Nephron progenitor cell (in vitro differentiated cells): Measurements from ENCODE around the gene PPP1R3C.

Experiments used
- DNase-seq: peaks from one replicate; pipeline ENCODE4 v3.0.0; 2021
- H3K27ac Mint-ChIP-seq: 2 replicates; pipeline ENCODE4 v1.8.0; 2021; ENCODE audit warnings: mild to moderate bottlenecking, moderate library complexity, mixed read lengths
- H3K27me3 Mint-ChIP-seq: 2 replicates; pipeline ENCODE4 v1.8.0; 2021; ENCODE audit warnings: mild to moderate bottlenecking, low read depth, mixed read lengths; ENCODE audit not compliant: poor library complexity
- H3K36me3 Mint-ChIP-seq: 2 replicates; pipeline ENCODE4 v1.8.0; 2021; ENCODE audit warnings: low read depth, mixed read lengths
- H3K4me1 Mint-ChIP-seq: 2 replicates; pipeline ENCODE4 v1.8.0; 2021; ENCODE audit warnings: mixed read lengths
- H3K4me3 Mint-ChIP-seq: 2 replicates; pipeline ENCODE4 v1.8.0; 2021; ENCODE audit warnings: mild to moderate bottlenecking, moderate library complexity, mixed read lengths
- H3K9me3 Mint-ChIP-seq: 2 replicates; pipeline ENCODE4 v1.8.0; 2021; ENCODE audit warnings: mild to moderate bottlenecking, moderate library complexity, mixed read lengths
- TF ChIP-seq, protein P1 (sequence below): fragments of 200-600 bp; sonication (generic); IDR thresholded peaks from 2 replicates; pipeline ENCODE4 v1.5.0; 2021; ENCODE audit warnings: antibody characterized with exemption

The PPP1R3C gene

DNA sequence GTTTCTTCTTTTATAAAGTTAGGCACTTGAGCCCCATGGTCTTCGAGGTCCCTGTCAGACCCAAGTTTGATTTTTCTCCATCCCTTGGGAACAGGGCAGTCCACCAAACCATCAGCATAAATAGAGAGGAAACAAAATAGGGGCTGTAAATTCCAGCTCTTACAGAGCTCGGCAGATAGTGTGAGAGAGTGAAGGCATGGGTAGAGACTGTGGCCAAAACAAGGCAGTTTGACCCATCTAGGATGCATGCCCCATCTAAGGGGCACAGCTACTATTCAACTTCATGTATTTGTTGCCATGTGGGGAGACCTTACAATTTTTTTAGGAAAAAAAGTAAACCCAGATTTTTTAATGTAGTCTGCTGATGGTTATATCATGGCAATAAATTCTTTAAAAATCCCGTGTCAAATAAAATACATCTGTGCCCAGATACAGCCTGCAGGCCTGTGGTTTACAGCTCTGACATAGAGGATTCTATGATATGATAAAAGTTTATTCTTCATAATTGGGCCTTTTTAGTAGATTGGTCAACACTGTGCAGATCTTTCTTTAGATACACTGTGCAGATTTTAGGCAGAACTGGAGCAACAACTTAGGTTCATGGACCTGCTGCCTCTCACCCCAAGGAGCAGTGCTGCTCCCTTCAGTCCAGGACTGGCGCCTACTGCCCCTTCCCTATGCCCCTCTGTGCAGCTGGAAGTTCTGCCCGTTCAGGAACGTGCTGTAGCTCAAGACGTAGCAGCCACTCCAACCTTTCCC is 5.3 kb downstream of the PPP1R3C start:
- Mint-ChIP-seq H3K4me3 (no peak overlapping the region), H3K36me3 (peaks cover 71% of the 10 kb centered on the region), H3K27me3 (peaks cover 9% of the 10 kb centered on the region), H3K9me3 (peaks cover 44% of the 10 kb centered on the region), H3K4me1 (peaks cover 23% of the 10 kb centered on the region), H3K27ac (no peak overlapping the region)
- TF ChIP-seq, protein P1, sequence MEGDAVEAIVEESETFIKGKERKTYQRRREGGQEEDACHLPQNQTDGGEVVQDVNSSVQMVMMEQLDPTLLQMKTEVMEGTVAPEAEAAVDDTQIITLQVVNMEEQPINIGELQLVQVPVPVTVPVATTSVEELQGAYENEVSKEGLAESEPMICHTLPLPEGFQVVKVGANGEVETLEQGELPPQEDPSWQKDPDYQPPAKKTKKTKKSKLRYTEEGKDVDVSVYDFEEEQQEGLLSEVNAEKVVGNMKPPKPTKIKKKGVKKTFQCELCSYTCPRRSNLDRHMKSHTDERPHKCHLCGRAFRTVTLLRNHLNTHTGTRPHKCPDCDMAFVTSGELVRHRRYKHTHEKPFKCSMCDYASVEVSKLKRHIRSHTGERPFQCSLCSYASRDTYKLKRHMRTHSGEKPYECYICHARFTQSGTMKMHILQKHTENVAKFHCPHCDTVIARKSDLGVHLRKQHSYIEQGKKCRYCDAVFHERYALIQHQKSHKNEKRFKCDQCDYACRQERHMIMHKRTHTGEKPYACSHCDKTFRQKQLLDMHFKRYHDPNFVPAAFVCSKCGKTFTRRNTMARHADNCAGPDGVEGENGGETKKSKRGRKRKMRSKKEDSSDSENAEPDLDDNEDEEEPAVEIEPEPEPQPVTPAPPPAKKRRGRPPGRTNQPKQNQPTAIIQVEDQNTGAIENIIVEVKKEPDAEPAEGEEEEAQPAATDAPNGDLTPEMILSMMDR, result no peak
- DNase-seq, result no peak

DNA sequence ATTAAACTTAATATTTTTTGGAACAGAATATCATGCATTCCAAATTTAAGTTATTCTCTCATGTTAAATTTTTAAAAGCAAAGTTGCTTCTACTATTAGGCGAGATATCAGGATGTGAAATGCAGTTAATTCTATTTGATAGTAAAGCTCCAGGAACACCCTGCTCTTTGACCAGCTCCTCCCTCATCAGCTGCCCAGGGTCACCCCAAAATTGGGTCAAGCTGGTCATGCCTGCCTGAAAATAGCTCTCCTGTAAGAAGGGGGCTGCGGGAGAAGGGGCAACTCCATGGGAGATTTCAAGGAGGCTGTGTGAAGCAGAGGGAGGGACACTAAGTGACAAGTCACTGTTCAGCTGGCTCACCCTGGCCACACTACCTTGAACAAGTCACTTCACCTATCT is 5.9 kb downstream of the PPP1R3C start:
- Mint-ChIP-seq H3K27me3 (peaks cover 10% of the 10 kb centered on the region), H3K27ac (no peak overlapping the region), H3K9me3 (peaks cover 48% of the 10 kb centered on the region), H3K36me3 (peaks cover 74% of the 10 kb centered on the region), H3K4me3 (no peak overlapping the region), H3K4me1 (peaks cover 18% of the 10 kb centered on the region)
- TF ChIP-seq, protein P1, result no peak
- no peak for DNase-seq

DNA sequence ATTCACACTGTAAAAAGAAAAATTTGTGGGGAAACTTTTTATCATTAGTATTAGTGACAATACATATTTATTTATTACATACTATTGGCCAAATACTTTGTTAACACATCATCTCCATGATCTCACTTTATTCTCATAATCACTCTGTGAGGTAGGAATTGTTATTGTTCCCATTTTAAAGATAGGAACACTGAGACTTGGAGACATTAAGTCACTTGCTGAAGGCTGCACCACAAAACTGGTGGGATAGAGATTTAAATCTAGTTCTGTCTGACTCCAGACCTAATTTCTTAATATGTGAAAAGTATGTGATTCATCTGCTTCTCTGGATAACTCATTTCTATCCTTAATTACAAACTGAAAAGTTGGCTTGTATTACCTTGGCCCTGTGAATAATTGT is 8.2 kb downstream of the PPP1R3C start:
- DNase-seq, result no peak
- Mint-ChIP-seq H3K4me3 (no peak overlapping the region), H3K27me3 (peaks cover 10% of the 10 kb centered on the region)

DNA sequence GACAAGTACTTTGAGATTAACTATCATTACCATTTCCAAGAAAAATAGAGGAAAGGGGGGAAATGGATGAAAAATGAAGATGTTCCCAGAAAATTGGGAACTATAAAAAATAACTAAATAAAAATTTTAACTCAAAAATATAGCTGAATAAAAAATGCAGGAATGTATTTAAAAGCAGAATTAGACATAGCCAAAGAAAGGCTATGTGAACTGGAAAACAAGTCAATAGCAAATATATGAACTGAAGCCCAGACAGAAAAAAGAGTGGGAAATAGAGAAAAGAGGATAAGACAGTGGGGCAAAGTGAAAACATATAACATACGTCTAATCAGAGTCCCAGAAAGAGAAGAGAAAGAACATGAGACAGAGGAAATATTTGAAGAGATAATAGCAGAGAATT is 10.3 kb downstream of the PPP1R3C start:
- H3K36me3 Mint-ChIP-seq, result peaks cover 56% of the 10 kb centered on the region
- peaks cover 10% of the 10 kb centered on the region for H3K27me3 Mint-ChIP-seq
- TF ChIP-seq, protein P1, result no peak
- H3K9me3 Mint-ChIP-seq, result peaks cover 50% of the 10 kb centered on the region
- DNase-seq, result no peak
- H3K4me3 Mint-ChIP-seq, result no peak overlapping the region
- H3K4me1 Mint-ChIP-seq, result peaks cover 5% of the 10 kb centered on the region
- no peak overlapping the region for H3K27ac Mint-ChIP-seq

More for the DNA sequence above, 8.2 kb downstream of the PPP1R3C start:
- TF ChIP-seq, protein P1, result no peak
- Mint-ChIP-seq H3K9me3 (peaks cover 53% of the 10 kb centered on the region), H3K27ac (no peak overlapping the region), H3K36me3 (peaks cover 71% of the 10 kb centered on the region), H3K4me1 (peaks cover 11% of the 10 kb centered on the region)

DNA sequence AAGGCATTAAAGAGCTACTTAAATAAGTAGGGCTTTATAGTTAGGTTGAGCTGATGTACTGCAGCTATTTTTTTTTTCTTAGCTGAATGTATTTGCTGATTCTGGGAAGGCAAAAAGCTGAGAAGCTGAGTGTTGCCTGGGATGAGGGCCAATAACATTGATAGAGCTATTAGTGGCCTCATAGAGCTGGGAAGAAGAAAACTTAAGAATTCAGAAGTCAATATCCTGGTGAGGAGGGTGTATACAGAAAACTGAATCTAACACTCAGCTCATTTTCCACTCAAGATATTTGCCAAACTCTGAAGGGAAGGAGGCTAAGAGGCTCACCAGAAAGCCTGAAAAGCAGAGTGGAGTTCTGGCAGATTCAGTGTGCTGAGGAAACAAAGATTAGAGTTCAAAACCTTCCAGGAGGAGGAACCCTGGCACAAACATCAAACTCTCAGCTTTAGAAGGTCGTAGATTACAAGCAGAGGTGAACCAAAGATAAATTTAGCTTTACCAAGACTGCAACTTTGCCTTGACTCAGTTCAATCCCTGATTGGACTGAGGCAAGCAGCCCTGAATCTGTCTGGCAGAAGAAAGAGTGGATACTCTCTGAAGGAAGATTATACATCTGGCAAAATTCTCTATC is 11.3 kb downstream of the PPP1R3C start:
- no peak for DNase-seq
- H3K4me3 Mint-ChIP-seq, result no peak overlapping the region
- H3K9me3 Mint-ChIP-seq, result peaks cover 50% of the 10 kb centered on the region
- TF ChIP-seq, protein P1, result no peak
- H3K36me3 Mint-ChIP-seq, result peaks cover 53% of the 10 kb centered on the region
- peaks cover 10% of the 10 kb centered on the region for H3K27me3 Mint-ChIP-seq
- no peaks in the 10 kb centered on the region for H3K4me1 Mint-ChIP-seq
- H3K27ac Mint-ChIP-seq, result no peak overlapping the region
